ENCODE measurements around the gene DNTT.
"Not testable (repeated sequence)": the region's sequence is repeated elsewhere in the genome, so short reads cannot be mapped to it uniquely, and the experiment has no call there.

The DNTT gene

GRCh38 chr10:96276426-96276825, 27.8 kb upstream of the DNTT start:
- DNase-seq (ENCODE audit: low read depth in 3 of 3), result no peak

- no peak for DNase-seq (ENCODE audit: low read depth in 3 of 3)
These were observed 27.4 kb upstream of the DNTT start for GRCh38 chr10:96276831-96277230.

GRCh38 chr10:96279191-96279641, 25.0 kb upstream of the DNTT start:
- DNase-seq (ENCODE audit: low read depth in 3 of 3), result no peak

GRCh38 chr10:96280859-96281258, 23.4 kb upstream of the DNTT start:
- DNase-seq (ENCODE audit: low read depth in 3 of 3), result no peak

- no peak for DNase-seq (ENCODE audit: low read depth in 3 of 3)
These were observed 22.7 kb upstream of the DNTT start for GRCh38 chr10:96281444-96282029.

GRCh38 chr10:96283351-96283750, 20.9 kb upstream of the DNTT start:
- DNase-seq (ENCODE audit: low read depth in 3 of 3), result no peak

- no peak for DNase-seq (ENCODE audit: low read depth in 3 of 3)
These were observed 20.5 kb upstream of the DNTT start for GRCh38 chr10:96283756-96284155.

- DNase-seq (ENCODE audit: low read depth in 3 of 3), result no peak
These were observed 18.9 kb upstream of the DNTT start for GRCh38 chr10:96285331-96285752.

GRCh38 chr10:96287392-96288105, 16.7 kb upstream of the DNTT start:
- DNase-seq (ENCODE audit: low read depth in 3 of 3), result no peak

GRCh38 chr10:96288151-96288621, 16.0 kb upstream of the DNTT start:
- no peak for DNase-seq (ENCODE audit: low read depth in 3 of 3)

- DNase-seq (ENCODE audit: low read depth in 3 of 3), result no peak
These were observed 14.9 kb upstream of the DNTT start for GRCh38 chr10:96289218-96289910.

GRCh38 chr10:96290368-96291133, 13.7 kb upstream of the DNTT start:
- DNase-seq (ENCODE audit: low read depth in 3 of 3), result no peak

GRCh38 chr10:96292971-96293920, 11.0 kb upstream of the DNTT start:
- no peak for DNase-seq (ENCODE audit: low read depth in 3 of 3)

GRCh38 chr10:96295475-96295874, 8.8 kb upstream of the DNTT start:
- DNase-seq (ENCODE audit: low read depth in 3 of 3), result no peak

- no peak for DNase-seq (ENCODE audit: low read depth in 3 of 3)
These were observed 6.7 kb upstream of the DNTT start for GRCh38 chr10:96297486-96297885.

- no peak for DNase-seq (ENCODE audit: low read depth in 3 of 3)
These were observed 5.9 kb upstream of the DNTT start for GRCh38 chr10:96298362-96298761.

GRCh38 chr10:96299383-96299782, 4.9 kb upstream of the DNTT start:
- DNase-seq (ENCODE audit: low read depth in 3 of 3), result no peak

GRCh38 chr10:96301616-96302015, 2.6 kb upstream of the DNTT start:
- DNase-seq (ENCODE audit: low read depth in 3 of 3), result no peak

GRCh38 chr10:96305019-96305418, 785 bp downstream of the DNTT start:
- DNase-seq (ENCODE audit: low read depth in 3 of 3), result no peak

- DNase-seq (ENCODE audit: low read depth in 3 of 3), result no peak
These were observed 2.3 kb downstream of the DNTT start for GRCh38 chr10:96306516-96306915.

- not testable (repeated sequence) for DNase-seq (ENCODE audit: low read depth in 3 of 3)
These were observed 4.6 kb downstream of the DNTT start for GRCh38 chr10:96308854-96309253.

All from stimulated activated CD4-positive, alpha-beta T cell treated with anti-CD3 and anti-CD28 coated beads, TNF-alpha, amount 100 ng/mL, for 48 hours (primary cell).